OCI-LY7 (cell line): ENCODE results near the gene SPON1. TPM values are rescaled to one million over a fixed set of nuclear protein-coding genes. Genes with fewer than 3 reads are reported as not detected.

Source experiments
- BruUV-seq: library from RNA; stranded (reverse); fragments of 400-500 nt; replicated peaks from 2 replicates; lab custom pipeline; 2021; lab: Mats Ljungman, UMichigan
- CTCF ChIA-PET: fragments of 300-600 bp; sonication (Branson Sonifier 250); formaldehyde crosslinking; loops from one replicate; lab custom pipeline; 2022; ENCODE audit warnings: antibody characterized with exemption; ENCODE audit not compliant: unreplicated experiment; lab: Charles Lee
- POLR2A ChIA-PET: fragments of 300-600 bp; sonication (Branson Sonifier 250); formaldehyde crosslinking; loops from one replicate; lab custom pipeline; 2022; ENCODE audit warnings: antibody characterized with exemption; lab: Charles Lee
- DNase-seq: peaks from one replicate; pipeline ENCODE4 v3.0.0-alpha.2; 2015; ENCODE audit warnings: low spot score
- H2AFZ ChIP-seq: fragments of 200-600 bp; sonication (generic), shearing (Covaris generic); 2 replicates; pipeline ENCODE4 v1.6.1; 2014; ENCODE audit warnings: mild to moderate bottlenecking, antibody characterized with exemption, low read length, moderate library complexity
- H3K27ac ChIP-seq: fragments of 200-600 bp; sonication (generic); 2 replicates; pipeline ENCODE4 v1.5.1; 2014; ENCODE audit warnings: mixed run types, low read depth, mild to moderate bottlenecking, moderate library complexity, low read length, inconsistent platforms; ENCODE audit not compliant: poor library complexity, severe bottlenecking
- H3K36me3 ChIP-seq: fragments of 200-600 bp; sonication (generic); 2 replicates; pipeline ENCODE4 v1.6.1; 2014; ENCODE audit warnings: mild to moderate bottlenecking, antibody characterized with exemption, low read length, moderate library complexity, mixed read lengths; ENCODE audit not compliant: insufficient read depth
- H3K4me1 ChIP-seq: fragments of 200-600 bp; sonication (generic); 2 replicates; pipeline ENCODE4 v1.5.1; 2014; ENCODE audit warnings: mild to moderate bottlenecking, low read length; ENCODE audit not compliant: insufficient read depth, poor library complexity, severe bottlenecking
- H3K4me2 ChIP-seq: fragments of 200-600 bp; sonication (generic); 2 replicates; pipeline ENCODE4 v1.6.1; 2014; ENCODE audit warnings: mild to moderate bottlenecking, low read length
- H3K4me3 ChIP-seq: fragments of 200-600 bp; sonication (generic); 2 replicates; pipeline ENCODE4 v1.5.1; 2014; ENCODE audit warnings: mild to moderate bottlenecking, low read depth, low read length; ENCODE audit not compliant: poor library complexity, severe bottlenecking
- H3K79me2 ChIP-seq: fragments of 200-600 bp; sonication (generic); 2 replicates; pipeline ENCODE4 v1.6.1; 2016; ENCODE audit warnings: low read depth, mild to moderate bottlenecking, low read length, moderate library complexity, mixed read lengths; ENCODE audit not compliant: insufficient read depth
- H3K9me2 ChIP-seq: fragments of 200-600 bp; sonication (generic); 2 replicates; pipeline ENCODE4 v1.6.1; 2016; ENCODE audit warnings: mild to moderate bottlenecking, low read length, mixed read lengths; ENCODE audit not compliant: insufficient read depth
- H3K9me3 ChIP-seq: fragments of 200-600 bp; sonication (generic); 2 replicates; pipeline ENCODE4 v1.6.1; 2014; ENCODE audit warnings: mild to moderate bottlenecking, mixed run types, low read length, mixed read lengths
- H4K20me1 ChIP-seq: fragments of 200-600 bp; sonication (generic); 2 replicates; pipeline ENCODE4 v1.6.1; 2014; ENCODE audit warnings: mild to moderate bottlenecking, antibody characterized with exemption, low read length, moderate library complexity, mixed read lengths; ENCODE audit not compliant: insufficient read depth
- CTCF ChIP-seq: fragments of 200-600 bp; sonication (generic); conservative IDR thresholded peaks from 2 replicates; pipeline ENCODE4 v1.5.1; 2014; ENCODE audit warnings: mild to moderate bottlenecking, antibody characterized with exemption, low read length, moderate library complexity, mixed read lengths
- EZH2phosphoT487 ChIP-seq: fragments of 200-600 bp; sonication (generic); IDR thresholded peaks from 2 replicates; pipeline ENCODE4 v1.6.1; 2018; ENCODE audit warnings: low read depth, borderline replicate concordance, mild to moderate bottlenecking, mixed run types, antibody characterized with exemption, low read length, moderate library complexity, mixed read lengths
- intact Hi-C: fragments of 100-400 bp; cut with micrococcal nuclease; formaldehyde crosslinking; loops from one replicate; pipeline ENCODE4 v1.10.0; 2022; ENCODE audit not compliant: unreplicated experiment
- total RNA-seq, 2 experiments: library from RNA; depleted of rRNA in 1 of 2; stranded (reverse); fragments of >200 nt in 1 of 2; shearing (Covaris generic) in 1 of 2; gene quantifications; 2 replicates each; pipeline ENCODE4 v1.2.3, GENCODE V29; 2014 to 2022

Gene SPON1
- total RNA-seq, 2 experiments from 2014 or later, result 0.38 TPM; not detected in 1

- H3K27ac ChIP-seq, result no peak overlapping the region
- no peak for TF ChIP-seq CTCF
- no peak for TF ChIP-seq EZH2phosphoT487
- POLR2A ChIA-PET, result interaction anchor here (0.6 to 1.2 kb wide), 3 partner anchors 7 to 486 kb away, joined by 3 to 5 read pairs (median 3); no protein-coding TSS in a partner anchor
- peak overlapping the region; percentile 40 for H3K4me2 ChIP-seq
- intact Hi-C loops, result no loop called here
- CTCF ChIA-PET, result no interaction called here
- H3K4me1 ChIP-seq, result peaks cover 6% of the 10 kb centered on the region
- H3K36me3 ChIP-seq, result no peaks in the 10 kb centered on the region
- H4K20me1 ChIP-seq, result no peaks in the 10 kb centered on the region
- DNase-seq, result peak; percentile 32
- H3K79me2 ChIP-seq, result no peaks in the 10 kb centered on the region
- H3K9me2 ChIP-seq, result no peaks in the 10 kb centered on the region
- no TSS peak for BruUV-seq
- no peaks in the 10 kb centered on the region for H3K9me3 ChIP-seq
- peak overlapping the region; percentile 24 for H3K4me3 ChIP-seq
- peak overlapping the region; percentile 66; the same call in 1 of the 2 replicates for H2AFZ ChIP-seq
Measured at GRCh38 chr11:14202251-14203196, 240.0 kb downstream of the SPON1 start.

- no peak for DNase-seq
- H3K4me3 ChIP-seq, result no peak overlapping the region
- CTCF ChIA-PET, result no interaction called here
Measured at GRCh38 chr11:14203321-14203720, 240.8 kb downstream of the SPON1 start.

More at GRCh38 chr11:14203321-14203720, 240.8 kb downstream of the SPON1 start:
- peaks cover 6% of the 10 kb centered on the region for H3K4me1 ChIP-seq
- no peaks in the 10 kb centered on the region for H3K9me2 ChIP-seq
- H3K36me3 ChIP-seq, result no peaks in the 10 kb centered on the region
- TF ChIP-seq CTCF, result no peak
- TF ChIP-seq EZH2phosphoT487, result no peak
- no peak overlapping the region for H3K4me2 ChIP-seq
- no peak overlapping the region for H2AFZ ChIP-seq
- H3K27ac ChIP-seq, result no peak overlapping the region
- no TSS peak for BruUV-seq
- no peaks in the 10 kb centered on the region for H3K9me3 ChIP-seq
- H3K79me2 ChIP-seq, result no peaks in the 10 kb centered on the region
- no peaks in the 10 kb centered on the region for H4K20me1 ChIP-seq
- POLR2A ChIA-PET, result no interaction called here
- intact Hi-C loops, result no loop called here
